Type B pancreatic cell (in vitro differentiated cells): ENCODE measurements around the gene ADGRG6. TPM values are rescaled to one million over a fixed set of nuclear protein-coding genes. Genes with fewer than 3 reads are reported as not detected.

Experiments used
- DNase-seq: peaks from one replicate; pipeline ENCODE4 v3.0.0; 2021; ENCODE audit warnings: mixed read lengths; ENCODE audit not compliant: unreplicated experiment; ENCODE audit errors: extremely low spot score
- H3K27ac Mint-ChIP-seq: 2 replicates; pipeline ENCODE4 v1.8.0; 2021; ENCODE audit warnings: mild to moderate bottlenecking, mixed read lengths
- H3K27me3 Mint-ChIP-seq: 2 replicates; pipeline ENCODE4 v1.8.0; 2021; ENCODE audit warnings: mixed read lengths
- H3K36me3 Mint-ChIP-seq: 2 replicates; pipeline ENCODE4 v1.8.0; 2021; ENCODE audit warnings: mixed read lengths
- H3K4me1 Mint-ChIP-seq: one replicate; pipeline ENCODE4 v1.8.0; 2021; ENCODE audit warnings: mixed read lengths; ENCODE audit not compliant: unreplicated experiment
- H3K4me3 Mint-ChIP-seq: 2 replicates; pipeline ENCODE4 v1.8.0; 2021; ENCODE audit warnings: mild to moderate bottlenecking, mixed read lengths
- H3K9me3 Mint-ChIP-seq: 2 replicates; pipeline ENCODE4 v1.8.0; 2021; ENCODE audit warnings: mixed read lengths
- total RNA-seq: library from RNA; stranded (reverse); gene quantifications from 2 replicates; pipeline ENCODE4 v1.2.1, GENCODE V29; 2021; ENCODE audit warnings: low replicate concordance
- TF ChIP-seq, protein P1 (sequence below): fragments of 200-600 bp; sonication (generic); conservative IDR thresholded peaks from 2 replicates; pipeline ENCODE4 v1.5.0; 2021; ENCODE audit warnings: antibody characterized with exemption, mild to moderate bottlenecking

ADGRG6 gene
- total RNA-seq, 1 donor from 2014 or later: 26.7 TPM

DNA sequence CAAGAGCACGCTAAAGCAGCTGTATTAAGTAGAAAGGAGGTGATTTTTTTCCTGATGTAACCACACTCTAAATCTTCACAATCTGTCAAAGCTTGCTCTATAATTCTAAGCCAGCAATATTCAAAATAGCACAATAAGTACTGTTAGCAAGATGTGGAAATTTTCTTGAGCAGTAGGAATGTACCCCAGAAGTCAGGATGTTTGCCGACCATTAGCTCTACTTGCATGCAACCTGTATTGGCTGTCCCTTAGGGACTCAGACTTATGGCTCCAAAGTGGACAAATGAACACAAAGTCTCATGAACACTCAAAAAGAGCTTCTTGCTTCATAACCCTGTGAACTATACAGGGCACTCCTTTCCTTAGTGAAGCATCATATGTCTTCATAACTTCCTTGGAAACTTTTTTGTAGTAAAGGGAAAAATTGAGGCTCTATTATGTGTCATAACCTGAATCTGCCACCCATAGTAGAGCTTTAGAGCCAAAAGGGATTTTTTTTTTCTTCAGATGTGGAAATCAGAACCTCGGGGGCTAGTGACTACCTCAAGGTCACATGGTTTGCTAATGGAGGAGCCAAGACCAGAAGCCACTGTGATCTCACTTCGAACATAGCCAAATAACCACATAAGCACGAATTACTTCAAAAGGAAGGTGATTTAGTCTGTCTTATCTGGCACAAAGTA is 54.5 kb downstream of the ADGRG6 start:
- Mint-ChIP-seq H3K4me1 (peaks cover 12% of the 10 kb centered on the region), H3K4me3 (no peak overlapping the region), H3K27ac (peak overlapping the region; percentile 40), H3K27me3 (no peaks in the 10 kb centered on the region), H3K9me3 (no peaks in the 10 kb centered on the region), H3K36me3 (peaks cover 1% of the 10 kb centered on the region)
- no peak for DNase-seq
- TF ChIP-seq, protein P1, sequence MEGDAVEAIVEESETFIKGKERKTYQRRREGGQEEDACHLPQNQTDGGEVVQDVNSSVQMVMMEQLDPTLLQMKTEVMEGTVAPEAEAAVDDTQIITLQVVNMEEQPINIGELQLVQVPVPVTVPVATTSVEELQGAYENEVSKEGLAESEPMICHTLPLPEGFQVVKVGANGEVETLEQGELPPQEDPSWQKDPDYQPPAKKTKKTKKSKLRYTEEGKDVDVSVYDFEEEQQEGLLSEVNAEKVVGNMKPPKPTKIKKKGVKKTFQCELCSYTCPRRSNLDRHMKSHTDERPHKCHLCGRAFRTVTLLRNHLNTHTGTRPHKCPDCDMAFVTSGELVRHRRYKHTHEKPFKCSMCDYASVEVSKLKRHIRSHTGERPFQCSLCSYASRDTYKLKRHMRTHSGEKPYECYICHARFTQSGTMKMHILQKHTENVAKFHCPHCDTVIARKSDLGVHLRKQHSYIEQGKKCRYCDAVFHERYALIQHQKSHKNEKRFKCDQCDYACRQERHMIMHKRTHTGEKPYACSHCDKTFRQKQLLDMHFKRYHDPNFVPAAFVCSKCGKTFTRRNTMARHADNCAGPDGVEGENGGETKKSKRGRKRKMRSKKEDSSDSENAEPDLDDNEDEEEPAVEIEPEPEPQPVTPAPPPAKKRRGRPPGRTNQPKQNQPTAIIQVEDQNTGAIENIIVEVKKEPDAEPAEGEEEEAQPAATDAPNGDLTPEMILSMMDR: no peak

DNA sequence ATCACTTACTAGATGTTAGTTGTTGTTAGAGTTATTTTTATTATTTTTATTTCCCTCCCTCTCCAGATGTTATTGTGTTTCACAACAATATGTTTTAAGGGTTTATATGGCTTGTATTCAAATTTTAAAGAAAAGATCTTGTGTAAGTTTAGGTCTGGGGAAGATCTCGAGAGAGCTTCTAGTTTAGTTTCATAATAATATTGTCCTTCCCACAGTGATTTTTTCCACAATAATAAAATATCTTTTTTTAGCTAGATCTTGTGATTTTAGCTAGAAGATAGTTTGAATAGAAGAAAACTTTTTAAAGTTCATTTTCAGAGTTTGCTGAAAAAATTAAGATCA is 55.0 kb downstream of the ADGRG6 start:
- Mint-ChIP-seq H3K36me3 (no peaks in the 10 kb centered on the region), H3K9me3 (peaks cover 2% of the 10 kb centered on the region), H3K27me3 (no peaks in the 10 kb centered on the region), H3K27ac (no peak overlapping the region), H3K4me1 (peaks cover 17% of the 10 kb centered on the region), H3K4me3 (no peak overlapping the region)
- no peak for DNase-seq
- TF ChIP-seq, protein P1: no peak

- peaks cover 6% of the 10 kb centered on the region for H3K9me3 Mint-ChIP-seq
- no peak overlapping the region for H3K4me3 Mint-ChIP-seq
- H3K27me3 Mint-ChIP-seq: no peaks in the 10 kb centered on the region
- H3K27ac Mint-ChIP-seq: no peak overlapping the region
- peaks cover 22% of the 10 kb centered on the region for H3K4me1 Mint-ChIP-seq
- TF ChIP-seq, protein P1: no peak
- H3K36me3 Mint-ChIP-seq: no peaks in the 10 kb centered on the region
- DNase-seq: no peak
These were observed 56.1 kb downstream of the ADGRG6 start for GRCh38 chr6:142357879-142358278.

DNA sequence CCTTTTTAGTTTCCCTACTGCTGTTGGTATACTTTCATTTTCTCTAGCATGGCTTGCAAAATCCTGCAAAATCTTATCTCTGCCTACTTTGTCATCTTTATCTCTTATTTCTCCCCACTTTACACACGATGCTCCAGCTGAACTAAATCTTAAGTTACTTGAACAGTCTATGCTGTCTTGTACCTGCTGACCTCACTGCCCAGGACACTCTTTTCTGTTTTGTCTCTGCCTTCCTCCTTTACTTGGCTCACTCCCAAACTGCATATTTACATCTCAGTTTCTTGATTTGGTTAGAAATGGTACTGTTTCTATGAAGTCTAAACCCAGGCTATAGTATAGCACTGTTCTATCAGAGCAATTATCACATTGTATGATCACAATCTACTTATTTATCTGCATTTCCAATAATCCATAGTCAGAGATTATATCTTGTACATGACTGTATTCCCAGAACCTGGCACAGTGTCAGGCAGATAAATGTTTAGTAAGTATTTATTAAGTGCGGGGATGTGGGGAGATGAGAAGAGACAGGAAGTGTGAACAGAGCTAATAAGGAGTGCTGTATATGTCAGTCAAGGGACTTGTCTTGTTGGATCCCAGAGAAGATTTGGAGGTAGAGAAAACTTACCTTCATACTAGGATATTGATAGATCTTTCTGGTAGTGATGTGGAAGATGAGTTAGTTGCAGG is 57.6 kb downstream of the ADGRG6 start:
- TF ChIP-seq, protein P1: no peak
- peaks cover 22% of the 10 kb centered on the region for H3K4me1 Mint-ChIP-seq

DNA sequence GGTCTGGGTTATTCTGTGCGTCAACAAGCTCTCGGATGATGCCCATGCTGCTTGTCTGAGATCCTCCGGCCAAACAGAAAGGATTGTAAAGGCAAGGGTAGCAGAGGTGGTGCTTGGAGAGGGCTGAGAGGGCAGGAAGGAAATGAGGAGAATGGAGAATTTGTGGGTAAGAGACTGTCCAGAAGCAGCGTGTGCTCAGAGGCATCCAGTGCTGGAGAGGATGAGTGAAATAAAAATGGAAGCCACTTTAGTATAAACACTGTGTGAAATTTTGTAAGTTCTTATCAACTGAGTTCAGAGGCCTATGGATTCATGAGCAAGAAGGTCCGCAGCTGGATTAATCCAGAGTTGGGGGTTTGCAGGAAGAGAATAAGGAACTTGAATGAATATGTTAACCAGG is 59.5 kb downstream of the ADGRG6 start:
- no peak overlapping the region for H3K4me3 Mint-ChIP-seq
- H3K4me1 Mint-ChIP-seq: peaks cover 15% of the 10 kb centered on the region
- DNase-seq: no peak
- no peaks in the 10 kb centered on the region for H3K36me3 Mint-ChIP-seq
- no peaks in the 10 kb centered on the region for H3K27me3 Mint-ChIP-seq
- TF ChIP-seq, protein P1: no peak
- peak overlapping the region; percentile 73 for H3K27ac Mint-ChIP-seq
- H3K9me3 Mint-ChIP-seq: peaks cover 6% of the 10 kb centered on the region

More for the DNA sequence above, 57.6 kb downstream of the ADGRG6 start:
- no peak for DNase-seq
- no peak overlapping the region for H3K27ac Mint-ChIP-seq
- no peak overlapping the region for H3K4me3 Mint-ChIP-seq
- H3K27me3 Mint-ChIP-seq: no peaks in the 10 kb centered on the region
- peaks cover 6% of the 10 kb centered on the region for H3K9me3 Mint-ChIP-seq
- H3K36me3 Mint-ChIP-seq: no peaks in the 10 kb centered on the region
